OCI-LY1 (cell line): ENCODE data around the gene LRP8.

ENCODE experiments used
- CTCF ChIP-seq: fragments of 200-600 bp; sonication (generic), shearing (Covaris generic); IDR thresholded peaks from 2 replicates; pipeline ENCODE4 v1.5.1; 2017; ENCODE audit warnings: mild to moderate bottlenecking, antibody characterized with exemption, low read length, moderate library complexity, mixed read lengths
- EZH2 ChIP-seq: fragments of 200-600 bp; sonication (generic), shearing (Covaris generic); IDR thresholded peaks from 2 replicates; pipeline ENCODE4 v1.8.0; 2017; ENCODE audit warnings: borderline replicate concordance, mixed run types, mild to moderate bottlenecking, antibody characterized with exemption, low read length, moderate library complexity, mixed read lengths

DNA sequence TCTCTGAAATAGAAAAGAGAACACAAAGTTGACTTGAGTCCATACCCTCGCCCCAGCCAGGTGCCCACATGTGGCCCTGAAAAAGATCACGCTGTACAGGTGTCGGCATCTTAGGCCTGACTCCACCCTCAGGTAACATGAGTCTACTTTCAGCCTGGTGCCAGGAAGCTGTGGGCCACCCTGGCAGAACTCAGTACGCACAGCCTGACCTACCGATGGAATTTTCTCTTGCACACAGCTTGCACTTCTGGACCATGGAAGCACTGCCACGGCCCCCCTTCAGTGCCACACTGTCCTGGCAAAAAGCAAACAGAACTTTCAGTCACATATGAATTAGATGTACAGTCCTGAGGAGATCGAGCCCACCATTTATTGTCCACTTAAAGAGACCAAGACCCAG is 109.7 kb downstream of the LRP8 start:
- TF ChIP-seq CTCF (no peak), EZH2 (no peak)
